ENCODE measurements around the gene CCDC6. TPM values are rescaled to one million over a fixed set of nuclear protein-coding genes. Genes with fewer than 3 reads are reported as not detected.
"Not testable (repeated sequence)": the region's sequence is repeated elsewhere in the genome, so short reads cannot be mapped to it uniquely, and the experiment has no call there.

Gene CCDC6
- total RNA-seq, 1 experiment from 2014 or later = 37.6 TPM

DNA sequence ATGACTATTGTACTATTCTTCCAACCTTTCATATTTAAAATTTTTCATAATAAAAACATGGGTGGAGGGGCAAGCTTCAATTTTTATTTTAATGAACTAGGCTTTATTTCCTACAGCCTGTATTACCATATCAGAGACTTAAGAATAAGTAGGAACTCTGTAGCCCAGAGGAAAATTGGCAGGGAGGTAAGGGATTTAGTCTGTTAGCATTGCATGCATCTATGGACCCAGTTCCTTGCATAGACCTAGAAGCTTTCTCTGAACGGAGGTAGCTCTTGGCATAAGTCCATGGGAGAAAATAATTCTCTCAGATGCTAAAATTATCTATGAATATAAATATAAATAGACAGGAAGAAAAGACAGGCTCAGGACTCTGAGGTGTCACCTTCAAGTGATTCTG, 31.4 kb upstream of the CCDC6 start:
- Histone ChIP-seq H3F3A (ENCODE audit: low read length, unreplicated experiment) (no peaks in the 10 kb centered on the region), H3K9me3 (ENCODE audit: low read length) (no peaks in the 10 kb centered on the region), H3K9ac (ENCODE audit: low read length) (no peak overlapping the region), H3K9me2 (replicated peaks; ENCODE audit: low read length) (no peaks in the 10 kb centered on the region), H3K4me1 (ENCODE audit: insufficient read depth, low read length) (no peaks in the 10 kb centered on the region), H3K4me3 (ENCODE audit: low read length) (no peak overlapping the region), H3K36me3 (ENCODE audit: low read depth, low read length) (no peaks in the 10 kb centered on the region), H3K79me2 (ENCODE audit: low read length) (no peaks in the 10 kb centered on the region), H3K27ac (ENCODE audit: low read length) (no peak overlapping the region), H3K4me2 (ENCODE audit: low read length) (no peak overlapping the region), H3K27me3 (ENCODE audit: low read length) (no peaks in the 10 kb centered on the region), H2AFZ (ENCODE audit: low read length) (no peak overlapping the region), H4K20me1 (ENCODE audit: low read length) (no peaks in the 10 kb centered on the region)
- intact Hi-C loops (cut with micrococcal nuclease) = no loop called here
- ChIA-PET POLR2A (ENCODE audit: unreplicated experiment) (no interaction called here), CTCF (no interaction called here)
- no TSS peak for BruUV-seq (replicated peaks)
- DNase-seq = no peak
- ATAC-seq = no peak
- TF ChIP-seq, protein P1, sequence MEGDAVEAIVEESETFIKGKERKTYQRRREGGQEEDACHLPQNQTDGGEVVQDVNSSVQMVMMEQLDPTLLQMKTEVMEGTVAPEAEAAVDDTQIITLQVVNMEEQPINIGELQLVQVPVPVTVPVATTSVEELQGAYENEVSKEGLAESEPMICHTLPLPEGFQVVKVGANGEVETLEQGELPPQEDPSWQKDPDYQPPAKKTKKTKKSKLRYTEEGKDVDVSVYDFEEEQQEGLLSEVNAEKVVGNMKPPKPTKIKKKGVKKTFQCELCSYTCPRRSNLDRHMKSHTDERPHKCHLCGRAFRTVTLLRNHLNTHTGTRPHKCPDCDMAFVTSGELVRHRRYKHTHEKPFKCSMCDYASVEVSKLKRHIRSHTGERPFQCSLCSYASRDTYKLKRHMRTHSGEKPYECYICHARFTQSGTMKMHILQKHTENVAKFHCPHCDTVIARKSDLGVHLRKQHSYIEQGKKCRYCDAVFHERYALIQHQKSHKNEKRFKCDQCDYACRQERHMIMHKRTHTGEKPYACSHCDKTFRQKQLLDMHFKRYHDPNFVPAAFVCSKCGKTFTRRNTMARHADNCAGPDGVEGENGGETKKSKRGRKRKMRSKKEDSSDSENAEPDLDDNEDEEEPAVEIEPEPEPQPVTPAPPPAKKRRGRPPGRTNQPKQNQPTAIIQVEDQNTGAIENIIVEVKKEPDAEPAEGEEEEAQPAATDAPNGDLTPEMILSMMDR (conservative IDR thresholded peaks at IDR 0.05; ENCODE audit: low read depth, low read length) = no peak
- no peak for TF ChIP-seq EZH2 (IDR thresholded peaks at IDR 0.05; ENCODE audit: low read length, unreplicated experiment)
- no peak for TF ChIP-seq EZH2phosphoT487 (IDR thresholded peaks at IDR 0.05; ENCODE audit: borderline replicate concordance, low read length)

DNA sequence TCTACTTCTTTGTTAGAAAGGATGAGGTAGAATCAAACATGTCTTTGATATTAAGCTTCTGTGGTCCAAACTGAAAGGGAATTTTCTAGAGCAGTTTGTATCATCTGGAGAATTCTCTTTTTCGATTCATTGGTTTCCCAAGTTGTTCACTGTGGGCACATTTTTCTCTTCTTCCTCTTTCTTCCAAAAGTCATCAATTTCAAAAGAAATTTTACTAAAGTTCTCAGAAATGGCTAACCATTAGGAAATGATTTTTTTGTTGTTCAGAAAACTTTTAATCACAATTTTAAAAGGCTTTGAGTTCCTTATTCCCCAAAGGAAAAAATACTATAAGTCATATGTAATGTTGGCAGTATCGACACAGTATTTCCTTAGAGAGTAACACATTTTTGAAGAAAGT, 28.3 kb upstream of the CCDC6 start:
- Histone ChIP-seq H3K9ac (ENCODE audit: low read length) (no peak overlapping the region), H3K4me2 (ENCODE audit: low read length) (no peak overlapping the region), H3K9me2 (replicated peaks; ENCODE audit: low read length) (no peaks in the 10 kb centered on the region), H4K20me1 (ENCODE audit: low read length) (no peaks in the 10 kb centered on the region), H3K4me3 (ENCODE audit: low read length) (no peak overlapping the region), H3K36me3 (ENCODE audit: low read depth, low read length) (no peaks in the 10 kb centered on the region), H3K4me1 (ENCODE audit: insufficient read depth, low read length) (no peaks in the 10 kb centered on the region), H2AFZ (ENCODE audit: low read length) (no peak overlapping the region), H3K27ac (ENCODE audit: low read length) (no peak overlapping the region), H3K79me2 (ENCODE audit: low read length) (no peaks in the 10 kb centered on the region), H3F3A (ENCODE audit: low read length, unreplicated experiment) (no peaks in the 10 kb centered on the region), H3K9me3 (ENCODE audit: low read length) (no peaks in the 10 kb centered on the region), H3K27me3 (ENCODE audit: low read length) (no peaks in the 10 kb centered on the region)
- TF ChIP-seq EZH2 (IDR thresholded peaks at IDR 0.05; ENCODE audit: low read length, unreplicated experiment) (no peak), EZH2phosphoT487 (IDR thresholded peaks at IDR 0.05; ENCODE audit: borderline replicate concordance, low read length) (no peak)
- TF ChIP-seq, protein P1 (conservative IDR thresholded peaks at IDR 0.05; ENCODE audit: low read depth, low read length) = no peak
- intact Hi-C loops (cut with micrococcal nuclease) = no loop called here
- POLR2A ChIA-PET (ENCODE audit: unreplicated experiment) = no interaction called here
- CTCF ChIA-PET = no interaction called here
- no TSS peak for BruUV-seq (replicated peaks)
- ATAC-seq = no peak
- DNase-seq = no peak

DNA sequence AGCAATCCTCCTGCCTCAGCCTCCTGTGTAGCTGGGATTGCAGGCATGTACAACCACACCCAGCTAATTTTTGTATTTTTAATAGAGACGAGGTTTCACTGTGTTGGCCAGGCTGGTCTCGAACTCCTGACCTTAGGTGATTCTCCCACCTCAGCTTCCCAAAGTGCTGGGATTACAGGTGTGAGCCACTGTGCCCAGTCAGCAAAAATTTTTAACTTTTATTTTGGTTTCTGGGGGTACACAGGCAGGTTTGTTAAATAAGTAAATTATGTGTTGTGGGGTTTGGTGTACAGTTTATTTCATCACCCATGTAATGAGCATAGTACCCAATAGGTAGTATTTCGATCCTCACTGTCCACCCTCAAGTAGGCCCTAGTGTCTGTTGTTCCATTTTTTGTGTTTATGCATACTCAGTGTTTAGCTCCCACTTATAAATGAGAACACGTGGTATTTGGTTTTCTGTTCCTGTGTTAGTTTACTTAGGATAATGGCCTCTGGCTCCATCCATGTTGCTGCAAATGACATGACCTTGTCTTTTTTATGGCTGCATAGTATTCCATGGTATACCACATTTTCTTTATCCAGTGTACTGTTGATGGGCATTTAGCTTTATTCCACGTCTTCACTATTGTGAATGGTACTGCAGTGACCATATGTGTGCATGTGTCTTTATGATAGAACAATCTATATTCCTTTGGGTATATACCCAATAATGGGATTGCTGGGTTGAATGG, 24.6 kb upstream of the CCDC6 start:
- DNase-seq; H3K27me3 ChIP-seq (ENCODE audit: low read length); H2AFZ ChIP-seq (ENCODE audit: low read length); H3K9me3 ChIP-seq (ENCODE audit: low read length); intact Hi-C loops (cut with micrococcal nuclease); H3K4me1 ChIP-seq (ENCODE audit: insufficient read depth, low read length); POLR2A ChIA-PET (ENCODE audit: unreplicated experiment); ATAC-seq; H3K9ac ChIP-seq (ENCODE audit: low read length); BruUV-seq (replicated peaks); H3K9me2 ChIP-seq (replicated peaks; ENCODE audit: low read length); CTCF ChIA-PET; H3K36me3 ChIP-seq (ENCODE audit: low read depth, low read length); H4K20me1 ChIP-seq (ENCODE audit: low read length); H3K4me3 ChIP-seq (ENCODE audit: low read length); H3F3A ChIP-seq (ENCODE audit: low read length, unreplicated experiment); H3K27ac ChIP-seq (ENCODE audit: low read length); H3K4me2 ChIP-seq (ENCODE audit: low read length); H3K79me2 ChIP-seq (ENCODE audit: low read length): not testable (repeated sequence)
